ENCODE data around the gene CACNA1E. TPM values are rescaled to one million over a fixed set of nuclear protein-coding genes. Genes with fewer than 3 reads are reported as not detected.

Gene CACNA1E
- total RNA-seq, 2 donors from 2014 or later: 0.02 TPM; not detected in 1

DNA sequence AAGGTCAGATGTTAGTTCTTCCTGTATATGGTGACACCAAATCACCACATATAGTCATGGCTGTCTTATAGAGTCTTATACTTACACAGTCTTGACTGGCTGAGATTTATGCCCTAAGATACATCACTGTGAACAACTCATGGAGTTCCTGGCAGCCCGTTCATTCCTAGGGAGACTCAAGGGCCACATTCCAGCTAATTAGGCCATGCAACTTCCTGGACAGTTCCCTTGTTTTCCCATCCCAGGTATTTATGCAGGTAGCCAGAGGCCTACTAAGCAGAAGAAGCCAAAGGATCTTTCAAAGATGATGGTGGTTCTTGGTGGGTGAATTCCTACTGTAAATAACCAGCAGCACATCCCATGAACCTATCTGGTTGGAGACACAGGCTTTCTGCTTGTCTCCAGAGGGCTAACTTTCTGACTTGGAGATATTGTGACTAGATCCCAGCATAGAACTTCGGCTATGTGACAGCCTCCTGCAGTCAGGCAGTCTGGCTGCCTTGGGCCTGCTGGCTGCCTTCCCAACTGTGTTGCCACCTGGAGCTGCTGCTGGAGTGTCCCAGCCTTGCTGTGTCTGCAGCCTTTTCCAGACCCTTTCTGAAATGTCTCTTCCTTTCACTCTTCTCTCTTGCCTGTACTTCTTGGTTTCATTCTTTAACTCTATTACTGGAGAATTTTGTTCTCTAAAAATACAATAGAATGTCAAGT, 283.8 kb downstream of the CACNA1E start:
- no peak for DNase-seq
- H3K9me3 Mint-ChIP-seq: no peaks in the 10 kb centered on the region
- peaks cover 4% of the 10 kb centered on the region for H3K4me1 Mint-ChIP-seq (ENCODE audit: low read depth)
- H3K27me3 Mint-ChIP-seq (ENCODE audit: low read depth): no peaks in the 10 kb centered on the region
- no peak overlapping the region for H3K4me3 Mint-ChIP-seq
- H3K27ac Mint-ChIP-seq: no peak overlapping the region
- no peak for ATAC-seq (replicated peaks in 1 of 2)
- no peaks in the 10 kb centered on the region for H3K36me3 Mint-ChIP-seq (ENCODE audit: insufficient read depth in 2 of 2)

DNA sequence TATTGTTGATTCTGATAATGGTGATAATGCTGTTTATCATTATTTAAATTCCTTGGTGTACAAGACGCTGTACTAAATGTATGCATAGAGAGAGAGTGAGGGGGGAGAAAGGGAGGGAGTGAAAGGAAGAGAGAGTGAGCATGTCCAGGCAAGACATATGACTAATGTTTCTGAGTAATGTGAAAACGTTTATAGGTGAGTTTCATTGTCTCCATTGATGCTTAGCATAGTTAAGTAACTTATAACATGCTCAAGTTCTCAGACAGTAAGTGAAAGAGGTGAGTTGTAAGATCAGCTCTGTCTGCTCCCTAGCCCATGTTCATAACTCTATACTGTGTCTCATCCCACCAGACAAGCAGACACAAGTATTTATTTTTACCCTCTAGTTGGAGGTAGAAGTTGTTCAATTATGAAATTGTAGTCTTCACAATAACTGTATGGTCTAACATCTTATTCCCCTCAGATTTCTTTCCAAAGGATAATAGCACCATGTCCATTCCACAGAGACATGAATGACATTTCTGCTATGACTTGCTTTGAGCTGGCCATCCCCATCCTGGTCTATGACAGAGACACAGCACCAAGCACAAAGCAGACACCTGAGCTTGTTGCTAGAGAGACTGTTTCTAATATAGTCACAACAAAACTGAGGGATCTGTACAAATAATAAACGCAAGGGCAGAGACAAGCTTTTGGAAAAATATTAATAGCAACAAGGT, 285.1 kb downstream of the CACNA1E start:
- Mint-ChIP-seq H3K27ac (no peak overlapping the region), H3K4me1 (ENCODE audit: low read depth) (peaks cover 4% of the 10 kb centered on the region), H3K4me3 (no peak overlapping the region), H3K27me3 (ENCODE audit: low read depth) (no peaks in the 10 kb centered on the region), H3K9me3 (no peaks in the 10 kb centered on the region), H3K36me3 (ENCODE audit: insufficient read depth in 2 of 2) (no peaks in the 10 kb centered on the region)
- ATAC-seq (replicated peaks in 1 of 2): peak; percentile 66 to 79
- no peak for DNase-seq

DNA sequence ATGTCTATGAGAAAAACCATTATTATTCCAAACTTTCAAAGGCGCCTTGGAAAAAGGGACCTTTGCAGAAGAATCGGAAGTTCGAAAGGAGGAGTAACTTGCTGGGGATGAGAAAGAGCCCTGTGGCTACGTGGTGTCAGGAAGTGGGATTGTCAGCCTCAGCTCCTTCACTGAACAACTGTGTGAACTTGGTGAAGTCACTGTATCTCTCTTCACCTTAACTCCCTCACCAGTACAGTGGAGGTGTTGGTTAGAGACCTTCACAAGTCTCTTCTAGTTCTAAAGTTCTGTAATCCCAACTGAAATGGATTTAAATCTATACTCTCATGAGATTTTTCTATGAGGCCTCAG, 285.6 kb downstream of the CACNA1E start:
- H3K27me3 Mint-ChIP-seq (ENCODE audit: low read depth): no peaks in the 10 kb centered on the region
- H3K27ac Mint-ChIP-seq: no peak overlapping the region
- no peaks in the 10 kb centered on the region for H3K9me3 Mint-ChIP-seq
- peaks cover 4% of the 10 kb centered on the region for H3K4me1 Mint-ChIP-seq (ENCODE audit: low read depth)
- DNase-seq: no peak
- H3K4me3 Mint-ChIP-seq: no peak overlapping the region
- no peak for ATAC-seq (replicated peaks in 1 of 2)
- H3K36me3 Mint-ChIP-seq (ENCODE audit: insufficient read depth in 2 of 2): no peaks in the 10 kb centered on the region

DNA sequence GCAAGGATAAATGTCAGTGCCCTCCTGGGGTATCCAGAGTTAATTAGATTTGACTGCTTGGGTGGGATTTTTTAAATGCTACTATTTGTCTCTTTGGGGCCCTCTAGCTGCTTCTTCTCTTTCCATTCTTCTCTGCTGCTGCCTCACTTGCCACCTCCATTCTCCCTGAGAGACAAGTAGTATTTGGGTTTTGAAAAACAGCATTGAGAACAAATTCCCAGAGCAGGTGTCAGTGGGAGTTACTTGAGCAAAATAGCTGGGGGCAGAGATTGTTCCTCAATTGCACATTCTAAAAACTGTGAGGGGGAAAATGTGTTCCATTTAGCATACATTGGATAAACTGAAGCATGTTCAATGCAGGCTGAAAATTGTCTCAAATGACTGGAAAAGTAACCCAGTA, 286.5 kb downstream of the CACNA1E start:
- Mint-ChIP-seq H3K4me1 (ENCODE audit: low read depth) (peaks cover 4% of the 10 kb centered on the region), H3K9me3 (no peaks in the 10 kb centered on the region), H3K27ac (no peak overlapping the region), H3K27me3 (ENCODE audit: low read depth) (no peaks in the 10 kb centered on the region), H3K4me3 (no peak overlapping the region), H3K36me3 (ENCODE audit: insufficient read depth in 2 of 2) (no peaks in the 10 kb centered on the region)
- no peak for DNase-seq
- no peak for ATAC-seq (replicated peaks in 1 of 2)

DNA sequence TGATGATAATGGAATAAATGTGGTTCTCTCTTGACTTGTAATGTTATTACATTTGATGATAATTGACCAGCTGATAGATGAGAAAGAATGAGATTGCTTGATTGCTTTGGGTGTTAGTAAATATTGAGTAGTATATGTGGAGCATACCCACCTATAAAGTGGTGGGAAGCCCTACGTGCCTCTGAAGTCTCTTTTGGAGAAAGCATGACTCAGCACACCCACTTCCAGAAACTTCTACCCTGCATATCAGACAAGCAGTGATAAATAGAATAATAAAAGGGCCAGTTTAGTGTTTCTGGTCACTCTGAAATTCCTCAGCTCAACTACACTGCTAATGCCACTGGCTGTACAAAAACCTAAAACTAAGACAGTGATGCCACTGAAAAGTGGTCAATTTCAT, 289.4 kb downstream of the CACNA1E start:
- DNase-seq: no peak
- ATAC-seq (replicated peaks in 1 of 2): no peak
- no peak overlapping the region for H3K4me3 Mint-ChIP-seq
- H3K36me3 Mint-ChIP-seq (ENCODE audit: insufficient read depth in 2 of 2): no peaks in the 10 kb centered on the region
- peaks cover 4% of the 10 kb centered on the region for H3K4me1 Mint-ChIP-seq (ENCODE audit: low read depth)
- H3K27ac Mint-ChIP-seq: no peak overlapping the region
- H3K9me3 Mint-ChIP-seq: no peaks in the 10 kb centered on the region
- no peaks in the 10 kb centered on the region for H3K27me3 Mint-ChIP-seq (ENCODE audit: low read depth)

DNA sequence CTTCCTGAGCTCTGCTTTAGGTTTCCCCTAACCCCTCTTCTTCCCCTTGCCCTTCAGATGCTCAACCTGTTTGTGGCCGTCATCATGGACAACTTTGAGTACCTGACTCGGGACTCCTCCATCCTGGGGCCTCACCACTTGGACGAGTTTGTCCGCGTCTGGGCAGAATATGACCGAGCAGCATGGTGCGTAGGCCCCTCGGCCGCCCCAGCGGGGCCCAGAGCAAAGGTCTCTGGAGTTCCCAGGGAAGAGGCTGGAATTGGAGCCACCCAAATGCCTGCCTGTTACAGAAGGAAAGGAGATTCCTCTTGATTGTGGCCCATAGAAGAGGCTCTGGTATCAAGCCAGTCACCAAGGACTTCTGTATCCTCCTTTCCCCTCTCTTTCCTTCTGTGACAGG, 292.7 kb downstream of the CACNA1E start:
- ATAC-seq (replicated peaks in 1 of 2) (no peak), DNase-seq (no peak)
- H3K27ac Mint-ChIP-seq: no peak overlapping the region
- peaks cover 5% of the 10 kb centered on the region for H3K27me3 Mint-ChIP-seq (ENCODE audit: low read depth)
- no peak overlapping the region for H3K4me3 Mint-ChIP-seq
- no peaks in the 10 kb centered on the region for H3K9me3 Mint-ChIP-seq
- no peaks in the 10 kb centered on the region for H3K36me3 Mint-ChIP-seq (ENCODE audit: insufficient read depth in 2 of 2)
- no peaks in the 10 kb centered on the region for H3K4me1 Mint-ChIP-seq (ENCODE audit: low read depth)

DNA sequence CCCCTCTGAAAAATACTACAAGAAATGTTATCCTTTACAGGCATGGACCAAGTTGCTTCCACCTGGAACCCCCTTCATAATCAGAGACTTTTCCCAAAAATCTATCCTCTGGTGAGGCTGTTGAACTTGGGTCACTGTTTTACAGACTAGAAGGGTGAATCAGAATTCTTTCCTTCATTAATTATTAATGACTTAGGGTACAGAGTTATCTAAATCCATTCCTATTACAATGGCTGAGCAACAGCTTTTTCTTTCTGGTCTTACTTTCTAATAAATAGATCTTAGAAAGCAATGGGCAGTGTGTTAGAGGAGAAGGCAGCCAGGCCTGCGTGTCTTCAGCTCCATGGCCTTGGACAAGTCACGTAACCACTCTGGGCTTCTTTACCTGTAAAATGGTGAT, 294.0 kb downstream of the CACNA1E start:
- ATAC-seq (replicated peaks in 1 of 2): no peak
- no peak for DNase-seq
- H3K27ac Mint-ChIP-seq: no peak overlapping the region
- H3K4me3 Mint-ChIP-seq: no peak overlapping the region
- peaks cover 13% of the 10 kb centered on the region for H3K27me3 Mint-ChIP-seq (ENCODE audit: low read depth)
- no peaks in the 10 kb centered on the region for H3K4me1 Mint-ChIP-seq (ENCODE audit: low read depth)
- H3K9me3 Mint-ChIP-seq: no peaks in the 10 kb centered on the region
- H3K36me3 Mint-ChIP-seq (ENCODE audit: insufficient read depth in 2 of 2): no peaks in the 10 kb centered on the region

DNA sequence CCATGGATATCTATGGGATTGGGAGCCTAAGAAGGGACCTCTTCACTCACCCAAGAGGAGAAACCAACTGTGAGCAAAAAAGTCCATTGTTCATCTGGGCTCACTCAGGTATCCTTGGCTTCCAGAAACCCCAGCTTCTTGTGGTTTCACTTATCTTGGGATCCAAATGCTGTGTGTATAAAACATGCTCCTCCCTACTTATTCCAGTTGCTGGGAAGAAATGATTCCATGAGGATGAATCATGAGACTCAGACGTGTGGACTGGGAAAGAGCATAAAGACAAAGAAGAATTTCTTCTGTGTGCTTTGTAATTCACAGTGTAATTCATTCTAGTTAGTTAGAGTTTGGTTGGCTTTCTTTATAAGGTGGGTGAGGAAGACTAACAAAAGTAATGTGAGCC, 294.5 kb downstream of the CACNA1E start:
- DNase-seq: no peak
- Mint-ChIP-seq H3K9me3 (no peaks in the 10 kb centered on the region), H3K36me3 (ENCODE audit: insufficient read depth in 2 of 2) (no peaks in the 10 kb centered on the region), H3K4me1 (ENCODE audit: low read depth) (no peaks in the 10 kb centered on the region), H3K27ac (no peak overlapping the region), H3K27me3 (ENCODE audit: low read depth) (peaks cover 13% of the 10 kb centered on the region), H3K4me3 (no peak overlapping the region)
- no peak for ATAC-seq (replicated peaks in 1 of 2)

DNA sequence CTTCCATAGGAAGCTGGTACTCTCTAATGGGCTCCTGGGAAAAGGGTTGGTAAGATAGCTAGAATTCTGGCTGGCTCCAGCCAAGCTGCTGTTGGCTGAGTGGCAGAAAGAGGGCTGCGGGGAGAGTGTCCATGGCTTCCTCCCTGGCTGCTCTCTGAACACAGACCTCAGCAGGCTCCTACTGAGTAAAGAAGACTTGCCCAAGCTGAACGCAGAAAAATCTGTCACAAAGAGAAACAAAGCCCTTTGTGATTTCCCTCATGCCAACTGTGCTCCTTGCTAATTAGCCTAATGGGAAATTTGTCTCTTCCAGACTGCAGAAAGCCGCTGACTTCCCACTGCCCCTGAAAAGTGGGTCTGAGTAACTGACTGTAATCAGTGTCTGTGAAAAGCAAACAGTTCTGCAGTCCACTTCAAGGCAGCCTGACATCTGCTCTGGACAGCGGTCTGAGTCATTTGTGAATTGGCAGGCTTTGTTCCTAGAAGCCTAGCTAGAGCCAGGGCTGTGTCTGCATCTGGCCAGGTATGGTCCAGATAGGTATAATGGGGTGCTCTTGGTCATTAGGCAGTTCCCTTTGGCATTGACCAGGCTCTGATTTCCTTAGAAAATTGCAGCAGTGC, 295.4 kb downstream of the CACNA1E start:
- no peaks in the 10 kb centered on the region for H3K9me3 Mint-ChIP-seq
- H3K27me3 Mint-ChIP-seq (ENCODE audit: low read depth): peaks cover 13% of the 10 kb centered on the region
- DNase-seq: no peak
- H3K4me3 Mint-ChIP-seq: no peak overlapping the region
- no peak overlapping the region for H3K27ac Mint-ChIP-seq
- no peaks in the 10 kb centered on the region for H3K4me1 Mint-ChIP-seq (ENCODE audit: low read depth)
- H3K36me3 Mint-ChIP-seq (ENCODE audit: insufficient read depth in 2 of 2): no peaks in the 10 kb centered on the region
- ATAC-seq (replicated peaks in 1 of 2): no peak

DNA sequence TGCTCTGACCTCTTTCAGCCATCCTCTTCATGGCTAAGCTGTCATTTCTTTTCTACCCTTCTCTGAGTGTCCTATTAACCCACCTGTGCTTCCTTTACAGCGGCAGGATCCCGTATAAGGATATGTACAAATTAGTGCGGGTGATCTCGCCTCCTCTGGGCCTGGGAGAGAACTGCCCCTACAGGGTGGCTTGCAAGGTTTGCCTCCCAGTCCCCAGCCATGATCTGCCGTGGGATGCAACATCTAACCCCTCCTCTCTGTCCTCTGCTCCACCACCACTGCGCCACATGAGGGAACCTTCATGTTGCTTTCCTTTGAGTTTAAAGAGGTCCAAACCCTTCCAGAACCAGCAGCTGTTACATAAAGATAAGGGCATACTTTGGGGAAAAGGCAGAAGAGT, 296.0 kb downstream of the CACNA1E start:
- no peaks in the 10 kb centered on the region for H3K36me3 Mint-ChIP-seq (ENCODE audit: insufficient read depth in 2 of 2)
- no peak overlapping the region for H3K4me3 Mint-ChIP-seq
- H3K27me3 Mint-ChIP-seq (ENCODE audit: low read depth): peaks cover 13% of the 10 kb centered on the region
- no peaks in the 10 kb centered on the region for H3K4me1 Mint-ChIP-seq (ENCODE audit: low read depth)
- H3K27ac Mint-ChIP-seq: no peak overlapping the region
- no peaks in the 10 kb centered on the region for H3K9me3 Mint-ChIP-seq
- no peak for ATAC-seq (replicated peaks in 1 of 2)
- DNase-seq: no peak

DNA sequence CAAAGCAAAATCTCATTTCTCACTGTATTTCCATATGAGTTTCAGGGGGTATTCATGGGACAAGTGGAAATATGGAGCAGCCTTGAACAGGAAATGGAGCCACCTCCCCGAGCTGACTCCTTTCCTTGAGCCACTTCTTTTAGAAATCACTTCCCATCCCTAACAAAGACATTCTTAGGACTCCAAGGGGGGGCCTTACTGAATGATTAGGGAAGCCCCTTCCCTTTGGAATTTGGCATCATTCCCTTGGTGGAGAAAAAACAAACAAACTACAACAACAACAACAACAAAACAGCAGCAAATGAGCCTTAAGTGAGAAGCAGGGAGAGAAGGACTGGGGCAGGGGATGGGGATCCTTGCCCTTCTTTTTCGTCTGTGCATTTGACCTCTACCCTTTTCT, 299.9 kb downstream of the CACNA1E start:
- H3K36me3 Mint-ChIP-seq (ENCODE audit: insufficient read depth in 2 of 2): no peaks in the 10 kb centered on the region
- no peaks in the 10 kb centered on the region for H3K4me1 Mint-ChIP-seq (ENCODE audit: low read depth)
- no peaks in the 10 kb centered on the region for H3K9me3 Mint-ChIP-seq
- DNase-seq: no peak
- ATAC-seq (replicated peaks in 1 of 2): no peak
- H3K27me3 Mint-ChIP-seq (ENCODE audit: low read depth): peaks cover 22% of the 10 kb centered on the region
- H3K4me3 Mint-ChIP-seq: no peak overlapping the region
- H3K27ac Mint-ChIP-seq: no peak overlapping the region

DNA sequence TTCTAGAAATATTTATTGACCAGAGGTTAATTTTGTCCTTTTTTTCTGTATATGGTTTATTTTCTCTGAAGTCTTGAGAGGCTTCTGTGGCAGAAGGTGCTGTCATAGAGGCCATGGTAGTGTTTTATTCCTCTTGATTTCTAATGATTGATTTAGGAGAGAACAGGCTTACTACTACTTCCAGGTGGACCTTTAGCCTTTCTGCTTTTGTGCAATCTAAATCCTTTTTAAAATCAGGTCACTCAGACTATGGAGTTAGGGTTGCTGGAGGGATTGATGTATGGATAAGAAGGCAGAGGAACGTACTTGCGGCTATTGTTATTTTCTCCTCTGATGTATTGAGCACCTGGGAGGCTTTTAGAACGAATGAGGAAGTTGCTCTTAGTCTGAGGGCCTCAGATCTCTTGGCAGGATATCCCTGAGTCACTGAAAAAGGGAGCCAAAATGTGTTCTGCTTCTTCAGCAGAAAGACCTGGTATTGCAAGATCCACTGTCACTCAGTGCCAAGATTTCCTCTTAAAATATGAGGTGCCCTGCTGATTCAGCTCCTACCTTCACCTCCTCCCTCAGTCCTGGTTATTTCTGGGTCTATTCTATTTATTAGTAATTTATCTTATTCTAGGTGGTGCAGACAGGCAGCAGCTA, 300.8 kb downstream of the CACNA1E start:
- no peaks in the 10 kb centered on the region for H3K36me3 Mint-ChIP-seq (ENCODE audit: insufficient read depth in 2 of 2)
- peaks cover 24% of the 10 kb centered on the region for H3K27me3 Mint-ChIP-seq (ENCODE audit: low read depth)
- no peaks in the 10 kb centered on the region for H3K4me1 Mint-ChIP-seq (ENCODE audit: low read depth)
- no peak overlapping the region for H3K4me3 Mint-ChIP-seq
- no peak for ATAC-seq (replicated peaks in 1 of 2)
- H3K27ac Mint-ChIP-seq: no peak overlapping the region
- no peaks in the 10 kb centered on the region for H3K9me3 Mint-ChIP-seq
- DNase-seq: no peak

DNA sequence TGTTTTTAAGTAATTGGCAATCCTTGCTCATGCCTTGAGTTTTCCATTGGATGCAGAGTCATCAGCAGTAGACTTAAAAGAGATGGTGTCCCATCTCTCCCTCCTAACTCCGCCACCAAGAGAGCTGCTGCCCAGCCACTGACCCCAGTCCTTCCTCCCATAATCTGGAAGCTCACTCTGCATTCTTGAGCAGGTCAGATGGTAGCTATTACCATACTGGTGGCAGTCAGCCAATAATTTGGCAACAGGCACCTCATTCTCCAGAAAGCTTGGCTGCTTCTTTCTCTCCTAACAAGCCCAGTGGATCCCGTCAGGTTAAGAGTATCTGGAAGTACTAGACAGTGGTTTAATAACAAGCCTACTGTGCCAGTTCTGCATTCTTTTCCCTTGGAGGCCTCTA, 306.1 kb downstream of the CACNA1E start:
- Mint-ChIP-seq H3K9me3 (no peaks in the 10 kb centered on the region), H3K4me3 (no peak overlapping the region), H3K27ac (no peak overlapping the region), H3K36me3 (ENCODE audit: insufficient read depth in 2 of 2) (no peaks in the 10 kb centered on the region), H3K27me3 (ENCODE audit: low read depth) (peaks cover 19% of the 10 kb centered on the region), H3K4me1 (ENCODE audit: low read depth) (no peaks in the 10 kb centered on the region)
- ATAC-seq (replicated peaks in 1 of 2): no peak
- DNase-seq: no peak

Measured in activated T-cell treated with anti-CD3 and anti-CD28 coated beads, Interleukin-2, amount 50 U/mL, for 72 hours (primary cell).